GM21529 (cell line): Measurements from ENCODE around the gene RALA.
"Not testable (repeated sequence)": the region's sequence is repeated elsewhere in the genome, so short reads cannot be mapped to it uniquely, and the experiment has no call there.

ENCODE experiments used
- ATAC-seq: cut with Tn5 transposase; IDR thresholded peaks from one replicate; pipeline ENCODE4 v1.9.1; 2021; ENCODE audit not compliant: unreplicated experiment

Gene RALA

GRCh38 chr7:39721345-39721744, 98.0 kb downstream of the RALA start:
- ATAC-seq, result no peak

- ATAC-seq, result no peak
Observed at GRCh38 chr7:39721919-39722597, 98.7 kb downstream of the RALA start.

- ATAC-seq, result no peak
Observed at GRCh38 chr7:39727231-39728012, 104.0 kb downstream of the RALA start.

- peak; percentile 93 for ATAC-seq
Observed at GRCh38 chr7:39732837-39733804, 109.7 kb downstream of the RALA start.

- no peak for ATAC-seq
Observed at GRCh38 chr7:39733881-39734632, 110.7 kb downstream of the RALA start.

GRCh38 chr7:39734633-39735004, 111.2 kb downstream of the RALA start:
- no peak for ATAC-seq

- no peak for ATAC-seq
Observed at GRCh38 chr7:39735903-39736302, 112.5 kb downstream of the RALA start.

GRCh38 chr7:39741942-39742623, 118.7 kb downstream of the RALA start:
- no peak for ATAC-seq

GRCh38 chr7:39744620-39745019, 121.2 kb downstream of the RALA start:
- ATAC-seq, result no peak

- ATAC-seq, result no peak
Observed at GRCh38 chr7:39745320-39745719, 121.9 kb downstream of the RALA start.

- peak; percentile 61 for ATAC-seq
Observed at GRCh38 chr7:39746103-39746819, 122.9 kb downstream of the RALA start.

GRCh38 chr7:39749177-39749576, 125.8 kb downstream of the RALA start:
- ATAC-seq, result no peak

GRCh38 chr7:39749717-39750116, 126.3 kb downstream of the RALA start:
- ATAC-seq, result no peak

GRCh38 chr7:39750253-39751077, 127.1 kb downstream of the RALA start:
- ATAC-seq, result no peak

GRCh38 chr7:39753237-39753636, 129.9 kb downstream of the RALA start:
- not testable (repeated sequence) for ATAC-seq

- no peak for ATAC-seq
Observed at GRCh38 chr7:39753823-39754325, 130.5 kb downstream of the RALA start.

GRCh38 chr7:39754326-39755120, 131.2 kb downstream of the RALA start:
- ATAC-seq, result no peak

GRCh38 chr7:39757604-39758003, 134.2 kb downstream of the RALA start:
- ATAC-seq, result no peak
